BLaER1 (cell line): ENCODE results near the gene AS3MT.

Source experiments
- H3K27ac ChIP-seq: shearing (Covaris generic); formaldehyde crosslinking; 2 replicates; pipeline ENCODE4 v1.8.1; 2022
- H3K27me3 ChIP-seq: shearing (Covaris generic); formaldehyde crosslinking; 2 replicates; pipeline ENCODE4 v1.8.1; 2022
- H3K36me3 ChIP-seq: shearing (Covaris generic); formaldehyde crosslinking; 2 replicates; pipeline ENCODE4 v1.8.1; 2022
- H3K4me1 ChIP-seq: shearing (Covaris generic); formaldehyde crosslinking; 2 replicates; pipeline ENCODE4 v1.8.1; 2022
- H3K4me2 ChIP-seq: shearing (Covaris generic); formaldehyde crosslinking; 2 replicates; pipeline ENCODE4 v1.8.1; 2022
- H3K4me3 ChIP-seq: shearing (Covaris generic); formaldehyde crosslinking; 2 replicates; pipeline ENCODE4 v1.8.1; 2022
- H3K9ac ChIP-seq: shearing (Covaris generic); formaldehyde crosslinking; 2 replicates; pipeline ENCODE4 v1.8.1; 2022
- H3K9me3 ChIP-seq: shearing (Covaris generic); formaldehyde crosslinking; 2 replicates; pipeline ENCODE4 v1.8.1; 2022
- H4K20me1 ChIP-seq: shearing (Covaris generic); formaldehyde crosslinking; 2 replicates; pipeline ENCODE4 v1.8.1; 2022
- Cebpa-rat ChIP-seq: shearing (Covaris generic); IDR thresholded peaks from 2 replicates; pipeline ENCODE4 v1.8.1; 2022

Gene AS3MT

GRCh38 chr10:102935505-102935904 is 66.2 kb downstream of the AS3MT start:
- Histone ChIP-seq H3K4me2 (no peak overlapping the region), H3K4me1 (no peaks in the 10 kb centered on the region), H3K9me3 (peaks cover 20% of the 10 kb centered on the region), H3K27ac (no peak overlapping the region), H3K9ac (no peak overlapping the region), H3K4me3 (no peak overlapping the region), H4K20me1 (no peaks in the 10 kb centered on the region), H3K27me3 (no peaks in the 10 kb centered on the region), H3K36me3 (peaks cover 10% of the 10 kb centered on the region; the same call in 1 of the 2 replicates)
- TF ChIP-seq Cebpa-rat, result no peak

GRCh38 chr10:102935939-102936605 is 66.8 kb downstream of the AS3MT start:
- no peak overlapping the region for H3K9ac ChIP-seq

GRCh38 chr10:102941401-102941800 is 72.1 kb downstream of the AS3MT start:
- no peak overlapping the region for H3K4me2 ChIP-seq
- no peak overlapping the region for H3K27ac ChIP-seq
- H3K4me3 ChIP-seq, result no peak overlapping the region
- no peak for TF ChIP-seq Cebpa-rat
- H3K36me3 ChIP-seq, result no peaks in the 10 kb centered on the region
- H3K9ac ChIP-seq, result no peak overlapping the region
- no peaks in the 10 kb centered on the region for H3K4me1 ChIP-seq
- H3K9me3 ChIP-seq, result no peaks in the 10 kb centered on the region
- H4K20me1 ChIP-seq, result no peaks in the 10 kb centered on the region
- no peaks in the 10 kb centered on the region for H3K27me3 ChIP-seq

More at GRCh38 chr10:102935939-102936605, 66.8 kb downstream of the AS3MT start:
- no peak for TF ChIP-seq Cebpa-rat
- H3K4me3 ChIP-seq, result no peak overlapping the region
- no peaks in the 10 kb centered on the region for H4K20me1 ChIP-seq
- H3K4me1 ChIP-seq, result no peaks in the 10 kb centered on the region
- peaks cover 6% of the 10 kb centered on the region; the same call in 1 of the 2 replicates for H3K36me3 ChIP-seq
- no peak overlapping the region for H3K27ac ChIP-seq
- H3K4me2 ChIP-seq, result no peak overlapping the region
- H3K9me3 ChIP-seq, result peaks cover 16% of the 10 kb centered on the region
- H3K27me3 ChIP-seq, result no peaks in the 10 kb centered on the region

- Histone ChIP-seq H3K4me2 (no peak overlapping the region), H3K36me3 (no peaks in the 10 kb centered on the region), H3K4me3 (no peak overlapping the region), H3K9ac (no peak overlapping the region), H3K27ac (no peak overlapping the region), H3K4me1 (no peaks in the 10 kb centered on the region), H4K20me1 (no peaks in the 10 kb centered on the region), H3K9me3 (no peaks in the 10 kb centered on the region), H3K27me3 (no peaks in the 10 kb centered on the region)
- TF ChIP-seq Cebpa-rat, result no peak
Measured at GRCh38 chr10:102945449-102945848, 76.2 kb downstream of the AS3MT start.

- H3K27ac ChIP-seq, result no peak overlapping the region
- TF ChIP-seq Cebpa-rat, result no peak
- no peak overlapping the region for H3K9ac ChIP-seq
- H3K4me3 ChIP-seq, result no peak overlapping the region
- H3K4me2 ChIP-seq, result no peak overlapping the region
- H3K4me1 ChIP-seq, result no peaks in the 10 kb centered on the region
- no peaks in the 10 kb centered on the region for H4K20me1 ChIP-seq
- no peaks in the 10 kb centered on the region for H3K36me3 ChIP-seq
- no peaks in the 10 kb centered on the region for H3K27me3 ChIP-seq
- no peaks in the 10 kb centered on the region for H3K9me3 ChIP-seq
Measured at GRCh38 chr10:102945962-102946361, 76.7 kb downstream of the AS3MT start.

GRCh38 chr10:102946992-102947391 is 77.7 kb downstream of the AS3MT start:
- Histone ChIP-seq H3K4me3 (no peak overlapping the region), H4K20me1 (no peaks in the 10 kb centered on the region), H3K9me3 (no peaks in the 10 kb centered on the region), H3K27me3 (no peaks in the 10 kb centered on the region), H3K9ac (no peak overlapping the region), H3K27ac (no peak overlapping the region), H3K4me2 (no peak overlapping the region), H3K4me1 (no peaks in the 10 kb centered on the region), H3K36me3 (no peaks in the 10 kb centered on the region)
- TF ChIP-seq Cebpa-rat, result no peak

GRCh38 chr10:102948176-102948575 is 78.9 kb downstream of the AS3MT start:
- H3K27me3 ChIP-seq, result no peaks in the 10 kb centered on the region
- no peaks in the 10 kb centered on the region for H3K9me3 ChIP-seq
- H3K27ac ChIP-seq, result no peak overlapping the region
- no peak overlapping the region for H3K9ac ChIP-seq
- no peaks in the 10 kb centered on the region for H4K20me1 ChIP-seq
- H3K36me3 ChIP-seq, result no peaks in the 10 kb centered on the region
- H3K4me1 ChIP-seq, result no peaks in the 10 kb centered on the region
- no peak overlapping the region for H3K4me2 ChIP-seq
- H3K4me3 ChIP-seq, result no peak overlapping the region
- TF ChIP-seq Cebpa-rat, result no peak

GRCh38 chr10:102948786-102949185 is 79.5 kb downstream of the AS3MT start:
- H3K4me2 ChIP-seq, result no peak overlapping the region
- no peak overlapping the region for H3K27ac ChIP-seq
- H3K9ac ChIP-seq, result no peak overlapping the region
- H3K36me3 ChIP-seq, result no peaks in the 10 kb centered on the region
- H3K4me1 ChIP-seq, result no peaks in the 10 kb centered on the region
- no peaks in the 10 kb centered on the region for H3K9me3 ChIP-seq
- TF ChIP-seq Cebpa-rat, result no peak
- no peak overlapping the region for H3K4me3 ChIP-seq
- no peaks in the 10 kb centered on the region for H3K27me3 ChIP-seq
- H4K20me1 ChIP-seq, result no peaks in the 10 kb centered on the region

GRCh38 chr10:102949916-102950315 is 80.6 kb downstream of the AS3MT start:
- Histone ChIP-seq H3K4me2 (no peak overlapping the region), H3K9me3 (peaks cover 6% of the 10 kb centered on the region; the same call in 1 of the 2 replicates), H3K27ac (no peak overlapping the region), H3K4me1 (no peaks in the 10 kb centered on the region), H3K4me3 (no peak overlapping the region), H3K9ac (no peak overlapping the region), H3K27me3 (no peaks in the 10 kb centered on the region), H4K20me1 (no peaks in the 10 kb centered on the region), H3K36me3 (no peaks in the 10 kb centered on the region)
- TF ChIP-seq Cebpa-rat, result no peak

GRCh38 chr10:102951316-102951715 is 82.0 kb downstream of the AS3MT start:
- no peaks in the 10 kb centered on the region for H4K20me1 ChIP-seq

More at GRCh38 chr10:102951316-102951715, 82.0 kb downstream of the AS3MT start:
- no peak for TF ChIP-seq Cebpa-rat
- H3K27ac ChIP-seq, result no peak overlapping the region
- no peak overlapping the region for H3K4me2 ChIP-seq
- H3K4me3 ChIP-seq, result no peak overlapping the region
- no peak overlapping the region for H3K9ac ChIP-seq
- no peaks in the 10 kb centered on the region for H3K27me3 ChIP-seq
- H3K36me3 ChIP-seq, result no peaks in the 10 kb centered on the region
- peaks cover 8% of the 10 kb centered on the region; the same call in 1 of the 2 replicates for H3K9me3 ChIP-seq
- H3K4me1 ChIP-seq, result no peaks in the 10 kb centered on the region
